ENCODE results near the gene POLR2L.
A peak's percentile ranks its signal among the peaks of the same experiment; 100 is the strongest.

The POLR2L gene

GRCh38 chr11:796565-797295 is 45.6 kb downstream of the POLR2L start:
- DNase-seq, result no peak
- no peaks in the 10 kb centered on the region for H4K20me1 ChIP-seq (ENCODE audit: insufficient read depth, low read length)
- peaks cover 41% of the 10 kb centered on the region for H3K79me2 ChIP-seq (ENCODE audit: low read length)
- peak overlapping the region; percentile 69 for H2AFZ ChIP-seq (ENCODE audit: low read length)
- no peak for TF ChIP-seq CTCF (IDR thresholded peaks at IDR 0.05; ENCODE audit: low read length)
- TF ChIP-seq EZH2phosphoT487 (IDR thresholded peaks at IDR 0.05; ENCODE audit: low read length), result no peak
- no peak for TF ChIP-seq EZH2 (optimal IDR thresholded peaks at IDR 0.05; ENCODE audit: low read depth, low read length)
- H3K9me2 ChIP-seq (replicated peaks; ENCODE audit: insufficient read depth, low read length), result no peaks in the 10 kb centered on the region
- no peaks in the 10 kb centered on the region for H3K4me1 ChIP-seq (ENCODE audit: low read length)
- H3K4me3 ChIP-seq (ENCODE audit: low read length), result peak overlapping the region; percentile 84
- peak overlapping the region; percentile 100 for H3K4me2 ChIP-seq (ENCODE audit: low read depth, low read length)
- no peaks in the 10 kb centered on the region for H3K27me3 ChIP-seq (replicated peaks; ENCODE audit: insufficient read depth, low read length)
- H3K36me3 ChIP-seq (replicated peaks; ENCODE audit: insufficient read depth, low read length), result no peaks in the 10 kb centered on the region
- peaks cover 21% of the 10 kb centered on the region for H3F3A ChIP-seq (ENCODE audit: insufficient read depth, low read length)
- H3K9me3 ChIP-seq (replicated peaks; ENCODE audit: insufficient read depth, low read length), result no peaks in the 10 kb centered on the region
- peak overlapping the region; percentile 67 for H3K27ac ChIP-seq (ENCODE audit: low read length)
- peak overlapping the region; percentile 85 for H3K9ac ChIP-seq (ENCODE audit: low read length)

GRCh38 chr11:795634-796564 is 46.4 kb downstream of the POLR2L start:
- Histone ChIP-seq H3K79me2 (ENCODE audit: low read length) (peaks cover 41% of the 10 kb centered on the region), H3K27me3 (replicated peaks; ENCODE audit: insufficient read depth, low read length) (no peaks in the 10 kb centered on the region), H3K36me3 (replicated peaks; ENCODE audit: insufficient read depth, low read length) (no peaks in the 10 kb centered on the region), H3K27ac (ENCODE audit: low read length) (peak overlapping the region; percentile 67), H2AFZ (ENCODE audit: low read length) (peak overlapping the region; percentile 70; the same call in 1 of the 2 replicates), H3K4me1 (ENCODE audit: low read length) (no peaks in the 10 kb centered on the region), H3K9me2 (replicated peaks; ENCODE audit: insufficient read depth, low read length) (no peaks in the 10 kb centered on the region), H3K4me2 (ENCODE audit: low read depth, low read length) (peak overlapping the region; percentile 100), H4K20me1 (ENCODE audit: insufficient read depth, low read length) (no peaks in the 10 kb centered on the region), H3F3A (ENCODE audit: insufficient read depth, low read length) (peaks cover 21% of the 10 kb centered on the region), H3K9ac (ENCODE audit: low read length) (peak overlapping the region; percentile 85), H3K9me3 (replicated peaks; ENCODE audit: insufficient read depth, low read length) (no peaks in the 10 kb centered on the region), H3K4me3 (ENCODE audit: low read length) (peak overlapping the region; percentile 84)
- TF ChIP-seq EZH2 (optimal IDR thresholded peaks at IDR 0.05; ENCODE audit: low read depth, low read length), result no peak
- TF ChIP-seq CTCF (IDR thresholded peaks at IDR 0.05; ENCODE audit: low read length), result no peak
- TF ChIP-seq EZH2phosphoT487 (IDR thresholded peaks at IDR 0.05; ENCODE audit: low read length), result no peak
- peak; percentile 83 for DNase-seq

- Histone ChIP-seq H3K36me3 (replicated peaks; ENCODE audit: insufficient read depth, low read length) (no peaks in the 10 kb centered on the region), H3K9me3 (replicated peaks; ENCODE audit: insufficient read depth, low read length) (no peaks in the 10 kb centered on the region), H3K4me1 (ENCODE audit: low read length) (no peaks in the 10 kb centered on the region), H3K4me3 (ENCODE audit: low read length) (peak overlapping the region; percentile 84), H4K20me1 (ENCODE audit: insufficient read depth, low read length) (no peaks in the 10 kb centered on the region), H3K79me2 (ENCODE audit: low read length) (peaks cover 41% of the 10 kb centered on the region), H3F3A (ENCODE audit: insufficient read depth, low read length) (peaks cover 27% of the 10 kb centered on the region), H2AFZ (ENCODE audit: low read length) (no peak overlapping the region), H3K27me3 (replicated peaks; ENCODE audit: insufficient read depth, low read length) (no peaks in the 10 kb centered on the region), H3K4me2 (ENCODE audit: low read depth, low read length) (peak overlapping the region; percentile 95), H3K9me2 (replicated peaks; ENCODE audit: insufficient read depth, low read length) (no peaks in the 10 kb centered on the region), H3K27ac (ENCODE audit: low read length) (no peak overlapping the region), H3K9ac (ENCODE audit: low read length) (peak overlapping the region; percentile 85; the same call in 1 of the 2 replicates)
- no peak for DNase-seq
- TF ChIP-seq CTCF (IDR thresholded peaks at IDR 0.05; ENCODE audit: low read length), result no peak
- no peak for TF ChIP-seq EZH2 (optimal IDR thresholded peaks at IDR 0.05; ENCODE audit: low read depth, low read length)
- TF ChIP-seq EZH2phosphoT487 (IDR thresholded peaks at IDR 0.05; ENCODE audit: low read length), result no peak
These were observed 47.3 kb downstream of the POLR2L start for GRCh38 chr11:794766-795633.
